ENCODE data around the gene HIF1A.

DNA sequence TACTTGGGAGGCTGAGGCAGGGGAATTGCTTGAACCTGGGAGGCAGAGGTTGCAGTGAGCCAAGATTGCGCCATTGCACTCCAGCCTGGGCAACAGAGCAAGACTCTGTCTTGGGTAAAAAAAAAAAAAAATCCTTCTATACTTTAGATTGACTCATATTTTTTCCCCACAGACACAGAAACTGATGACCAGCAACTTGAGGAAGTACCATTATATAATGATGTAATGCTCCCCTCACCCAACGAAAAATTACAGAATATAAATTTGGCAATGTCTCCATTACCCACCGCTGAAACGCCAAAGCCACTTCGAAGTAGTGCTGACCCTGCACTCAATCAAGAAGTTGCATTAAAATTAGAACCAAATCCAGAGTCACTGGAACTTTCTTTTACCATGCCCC, 42.6 kb downstream of the HIF1A start:
- TF ChIP-seq, protein P1, sequence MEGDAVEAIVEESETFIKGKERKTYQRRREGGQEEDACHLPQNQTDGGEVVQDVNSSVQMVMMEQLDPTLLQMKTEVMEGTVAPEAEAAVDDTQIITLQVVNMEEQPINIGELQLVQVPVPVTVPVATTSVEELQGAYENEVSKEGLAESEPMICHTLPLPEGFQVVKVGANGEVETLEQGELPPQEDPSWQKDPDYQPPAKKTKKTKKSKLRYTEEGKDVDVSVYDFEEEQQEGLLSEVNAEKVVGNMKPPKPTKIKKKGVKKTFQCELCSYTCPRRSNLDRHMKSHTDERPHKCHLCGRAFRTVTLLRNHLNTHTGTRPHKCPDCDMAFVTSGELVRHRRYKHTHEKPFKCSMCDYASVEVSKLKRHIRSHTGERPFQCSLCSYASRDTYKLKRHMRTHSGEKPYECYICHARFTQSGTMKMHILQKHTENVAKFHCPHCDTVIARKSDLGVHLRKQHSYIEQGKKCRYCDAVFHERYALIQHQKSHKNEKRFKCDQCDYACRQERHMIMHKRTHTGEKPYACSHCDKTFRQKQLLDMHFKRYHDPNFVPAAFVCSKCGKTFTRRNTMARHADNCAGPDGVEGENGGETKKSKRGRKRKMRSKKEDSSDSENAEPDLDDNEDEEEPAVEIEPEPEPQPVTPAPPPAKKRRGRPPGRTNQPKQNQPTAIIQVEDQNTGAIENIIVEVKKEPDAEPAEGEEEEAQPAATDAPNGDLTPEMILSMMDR (conservative IDR thresholded peaks at IDR 0.05; ENCODE audit: low read depth, low read length): no peak
- TF ChIP-seq EZH2phosphoT487 (IDR thresholded peaks at IDR 0.05; ENCODE audit: borderline replicate concordance, low read length): no peak
- no peak for TF ChIP-seq EZH2 (IDR thresholded peaks at IDR 0.05; ENCODE audit: low read length, unreplicated experiment)

Data from PC-3 (cell line).